IMR-90 (cell line): ENCODE data around the gene ARHGAP36. TPM values are rescaled to one million over a fixed set of nuclear protein-coding genes. Genes with fewer than 3 reads are reported as not detected.

Source experiments
- ATAC-seq: fragments of 200-7000 bp; cut with Tn5 transposase; 2 replicates; pipeline ENCODE4 v1.9.1; 2020; ENCODE audit warnings: low read depth, mild to moderate bottlenecking, moderate library complexity
- BruUV-seq: library from RNA; stranded (reverse); fragments of 400-500 nt; replicated peaks from 2 replicates; lab custom pipeline; 2021; lab: Mats Ljungman, UMichigan
- CTCF ChIA-PET: fragments of 300-600 bp; formaldehyde crosslinking; extraction: SDS; loops from one replicate; lab custom pipeline; 2021; ENCODE audit warnings: antibody characterized with exemption; lab: Yijun Ruan, JAX
- POLR2A ChIA-PET: fragments of 300-600 bp; sonication (Branson Sonifier 250); formaldehyde crosslinking; loops from one replicate; lab custom pipeline; 2022; ENCODE audit warnings: antibody characterized with exemption; ENCODE audit not compliant: unreplicated experiment; lab: Charles Lee
- DNase-seq: peaks from one replicate; pipeline ENCODE4 v3.0.0; 2013
- H2AFZ ChIP-seq: replicated peaks from 2 replicates; pipeline ENCODE3; 2013; ENCODE audit warnings: low read length, mild to moderate bottlenecking; ENCODE audit not compliant: poor library complexity
- H2AK5ac ChIP-seq: 2 replicates; pipeline ENCODE4 v1.6.1; 2013; ENCODE audit warnings: low read depth, low read length, inconsistent platforms
- H2AK9ac ChIP-seq: replicated peaks from 2 replicates; pipeline ENCODE3; 2013; ENCODE audit warnings: mild to moderate bottlenecking, low read depth, low read length, moderate library complexity; ENCODE audit not compliant: poor library complexity
- H2BK120ac ChIP-seq: 2 replicates; pipeline ENCODE4 v1.6.1; 2013; ENCODE audit warnings: low read depth, low read length, inconsistent platforms
- H2BK15ac ChIP-seq: 3 replicates; pipeline ENCODE4 v1.6.1; 2013; ENCODE audit warnings: low read depth, low read length, inconsistent platforms
- H2BK20ac ChIP-seq: 2 replicates; pipeline ENCODE4 v1.6.1; 2013; ENCODE audit warnings: low read depth, mild to moderate bottlenecking, inconsistent platforms, low read length, moderate library complexity
- H2BK5ac ChIP-seq: 2 replicates; pipeline ENCODE4 v1.6.1; 2013; ENCODE audit warnings: mild to moderate bottlenecking, low read depth, low read length, inconsistent platforms; ENCODE audit not compliant: poor library complexity, severe bottlenecking
- H3K14ac ChIP-seq: replicated peaks from 2 replicates; pipeline ENCODE4 v1.6.1; 2013; ENCODE audit warnings: low read depth, low read length, inconsistent platforms
- H3K18ac ChIP-seq: 2 replicates; pipeline ENCODE4 v1.6.1; 2013; ENCODE audit warnings: low read depth, low read length, control low read depth
- H3K23ac ChIP-seq: 2 replicates; pipeline ENCODE4 v1.6.1; 2013; ENCODE audit warnings: low read depth, low read length, inconsistent platforms
- H3K27ac ChIP-seq: 2 replicates; pipeline ENCODE4 v1.5.1; 2013; ENCODE audit warnings: mild to moderate bottlenecking, control low read depth, low read length; ENCODE audit not compliant: insufficient read depth
- H3K27me3 ChIP-seq: 2 replicates; pipeline ENCODE4 v1.6.1; 2013; ENCODE audit warnings: low read length; ENCODE audit not compliant: control insufficient read depth, insufficient read depth
- H3K36me3 ChIP-seq: 2 replicates; pipeline ENCODE4 v1.6.1; 2013; ENCODE audit warnings: low read length, mixed read lengths; ENCODE audit not compliant: control insufficient read depth, insufficient read depth
- H3K4ac ChIP-seq: 2 replicates; pipeline ENCODE4 v1.6.1; 2013; ENCODE audit warnings: low read depth, low read length, inconsistent platforms
- H3K4me1 ChIP-seq: 2 replicates; pipeline ENCODE4 v1.6.1; 2013; ENCODE audit warnings: low read length, mixed read lengths; ENCODE audit not compliant: control insufficient read depth, insufficient read depth
- H3K4me2 ChIP-seq: 2 replicates; pipeline ENCODE4 v1.6.1; 2013; ENCODE audit warnings: low read depth, mild to moderate bottlenecking, control low read depth, low read length, moderate library complexity
- H3K4me3 ChIP-seq: 2 replicates; pipeline ENCODE4 v1.5.1; 2013; ENCODE audit warnings: low read depth, mild to moderate bottlenecking, control low read depth, low read length, moderate library complexity; ENCODE audit not compliant: insufficient read depth
- H3K56ac ChIP-seq: 2 replicates; pipeline ENCODE4 v1.6.1; 2013; ENCODE audit warnings: low read length, inconsistent platforms; ENCODE audit not compliant: insufficient read depth; ENCODE audit errors: extremely low read depth
- H3K79me1 ChIP-seq, 2 experiments: 2 replicates each; pipeline ENCODE4 v1.6.1; 2013; ENCODE audit warnings: low read length in 2 of 2, inconsistent platforms in 1 of 2, low read depth in 1 of 2
- H3K9ac ChIP-seq: 2 replicates; pipeline ENCODE4 v1.6.1; 2013; ENCODE audit warnings: low read depth, low read length, control low read depth
- H3K9me1 ChIP-seq: 2 replicates; pipeline ENCODE4 v1.6.1; 2013; ENCODE audit warnings: low read length, inconsistent platforms; ENCODE audit not compliant: insufficient read depth
- H3K9me3 ChIP-seq: 2 replicates; pipeline ENCODE4 v1.6.1; 2013; ENCODE audit warnings: low read length; ENCODE audit not compliant: control insufficient read depth, insufficient read depth
- H4K20me1 ChIP-seq: 2 replicates; pipeline ENCODE4 v1.6.1; 2013; ENCODE audit warnings: low read length, inconsistent platforms; ENCODE audit not compliant: insufficient read depth
- H4K5ac ChIP-seq: 2 replicates; pipeline ENCODE4 v1.6.1; 2013; ENCODE audit warnings: mild to moderate bottlenecking, low read depth, low read length, control low read depth
- H4K8ac ChIP-seq, 2 experiments: 2 replicates each; pipeline ENCODE4 v1.6.1; 2013; ENCODE audit warnings: low read depth in 2 of 2, low read length in 2 of 2, control low read depth in 1 of 2, inconsistent platforms in 1 of 2
- H4K91ac ChIP-seq: 2 replicates; pipeline ENCODE4 v1.6.1; 2013; ENCODE audit warnings: low read depth, low read length, inconsistent platforms; ENCODE audit not compliant: insufficient read depth
- BHLHE40 ChIP-seq: fragments of 150-350 bp; IDR thresholded peaks from 2 replicates; pipeline ENCODE4 v1.6.1; 2016; ENCODE audit warnings: mild to moderate bottlenecking, low read depth, low read length
- CHD1 ChIP-seq: IDR thresholded peaks from 2 replicates; pipeline ENCODE4 v1.6.1; 2012; ENCODE audit warnings: low read depth, low read length, improper control_type of control experiment
- FOS ChIP-seq: fragments of 150-350 bp; IDR thresholded peaks from 2 replicates; pipeline ENCODE4 v1.6.1; 2016; ENCODE audit warnings: low read depth, low read length
- MAFK ChIP-seq: IDR thresholded peaks from 2 replicates; pipeline ENCODE4 v1.6.1; 2012; ENCODE audit warnings: low read depth, low read length, improper control_type of control experiment
- MAZ ChIP-seq: IDR thresholded peaks from 2 replicates; pipeline ENCODE4 v1.6.1; 2012; ENCODE audit warnings: low read depth, mild to moderate bottlenecking, low read length, improper control_type of control experiment, moderate library complexity, borderline replicate concordance
- NFE2L2 ChIP-seq: fragments of 150-350 bp; IDR thresholded peaks from 2 replicates; pipeline ENCODE4 v1.6.1; 2016; ENCODE audit warnings: low read depth, mild to moderate bottlenecking, low read length
- POLR2A ChIP-seq: IDR thresholded peaks from 2 replicates; pipeline ENCODE4 v1.6.1; 2012; ENCODE audit warnings: mild to moderate bottlenecking, low read depth, low read length
- RAD21 ChIP-seq: IDR thresholded peaks from 2 replicates; pipeline ENCODE4 v1.6.1; 2012; ENCODE audit warnings: low read length, improper control_type of control experiment
- RCOR1 ChIP-seq: IDR thresholded peaks from 2 replicates; pipeline ENCODE4 v1.6.1; 2012; ENCODE audit warnings: mild to moderate bottlenecking, low read length, improper control_type of control experiment; ENCODE audit not compliant: insufficient replicate concordance
- RFX5 ChIP-seq: IDR thresholded peaks from 2 replicates; pipeline ENCODE4 v1.8.0; 2012; ENCODE audit warnings: low read depth, mild to moderate bottlenecking, low read length, moderate library complexity
- SMC3 ChIP-seq: fragments of 150-350 bp; IDR thresholded peaks from 2 replicates; pipeline ENCODE4 v1.6.1; 2016; ENCODE audit warnings: low read depth, mild to moderate bottlenecking, antibody characterized with exemption, low read length, moderate library complexity
- WGBS, 2 experiments: methylation state at CpG; one replicate each; pipeline versions ENCODE4 v1.1.5 to v1.1.7; 2013; ENCODE audit warnings: missing lambda C conversion rate in 2 of 2; ENCODE audit not compliant: insufficient read length in 1 of 2; ENCODE audit errors: extremely low coverage in 2 of 2; 5-methylcytosine and 5-hydroxymethylcytosine counted together
- dilution Hi-C: fragments of 300-500 bp; cut with HindIII; formaldehyde crosslinking; loops from one replicate; pipeline ENCODE4 v1.14.3; 2018; ENCODE audit warnings: low sequenced_read_pairs; ENCODE audit not compliant: unreplicated experiment
- in situ Hi-C: fragments of 300-500 bp; cut with MboI; formaldehyde crosslinking; loops from 3 replicates; pipeline ENCODE4 v1.14.3; 2019; ENCODE audit warnings: low sequenced_read_pairs, inconsistent platforms, mixed read lengths
- intact Hi-C: fragments of 100-400 bp; cut with micrococcal nuclease; formaldehyde crosslinking; loops from 2 replicates; pipeline ENCODE4 v1.10.0; 2022
- polyA plus RNA-seq, 3 experiments: library from polyadenylated mRNA; depleted of rRNA; stranded (reverse); fragments of >200 nt; gene quantifications; 2 replicates each; pipeline ENCODE4 v1.2.3, GENCODE V29; 2012; ENCODE audit warnings: low replicate concordance in 1 of 3
- total RNA-seq: library from RNA; depleted of rRNA; stranded (reverse); fragments of >200 nt; gene quantifications from 2 replicates; pipeline ENCODE4 v1.2.3, GENCODE V29; 2012
- TF ChIP-seq, protein P1 (sequence below): conservative IDR thresholded peaks from 2 replicates; pipeline ENCODE4 v1.5.1; 2012; ENCODE audit warnings: mild to moderate bottlenecking, low read depth, low read length, improper control_type of control experiment

The ARHGAP36 gene
- total and polyA plus RNA-seq, 2 of the 4 experiments (the other 2 are of a cell fraction), result not detected

DNA sequence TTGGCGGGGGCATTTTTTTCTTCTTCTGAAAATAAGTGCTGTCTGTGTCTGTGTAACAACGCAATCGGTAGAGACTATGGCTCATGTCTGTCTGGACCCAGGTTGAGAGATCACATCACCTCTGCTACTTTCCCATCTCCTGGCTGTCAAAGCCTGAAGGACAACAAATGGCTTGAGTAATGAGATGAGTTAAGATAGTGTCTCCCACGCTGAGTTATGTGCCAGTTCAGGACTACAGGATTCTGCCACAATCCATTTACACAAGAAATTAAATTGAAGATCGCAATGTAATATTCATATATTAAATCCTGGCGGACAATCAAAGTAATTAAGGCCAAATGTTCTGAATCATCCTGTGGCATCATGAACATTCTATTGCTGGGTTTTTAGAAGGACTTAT is 16.5 kb upstream of the ARHGAP36 start:
- Histone ChIP-seq H3K4me1 (no peaks in the 10 kb centered on the region), H3K9me1 (no peaks in the 10 kb centered on the region), H3K27me3 (peaks cover 8% of the 10 kb centered on the region), H2BK5ac (no peak overlapping the region), H3K4ac (no peak overlapping the region), H4K20me1 (no peaks in the 10 kb centered on the region), H3K4me2 (no peak overlapping the region), H3K9me3 (no peaks in the 10 kb centered on the region), H2BK15ac (no peak overlapping the region), H3K18ac (no peak overlapping the region), H4K8ac (no peak overlapping the region), H3K23ac (no peak overlapping the region), H2BK20ac (no peak overlapping the region), H4K91ac (no peak overlapping the region), H4K5ac (no peak overlapping the region), H3K27ac (no peak overlapping the region), H3K79me1 (no peaks in the 10 kb centered on the region), H3K9ac (no peak overlapping the region), H3K4me3 (no peak overlapping the region), H2AK9ac (no peak overlapping the region), H3K36me3 (no peaks in the 10 kb centered on the region), H3K56ac (no peak overlapping the region), H3K14ac (no peak overlapping the region), H2AK5ac (no peak overlapping the region), H2BK120ac (no peak overlapping the region), H2AFZ (no peak overlapping the region)
- in situ Hi-C loops, result no loop called here
- ChIA-PET CTCF (no interaction called here), POLR2A (no interaction called here)
- dilution Hi-C loops, result no loop called here
- BruUV-seq, result no TSS peak
- intact Hi-C loops, result no loop called here
- ATAC-seq, result no peak
- TF ChIP-seq POLR2A (no peak), RCOR1 (no peak), SMC3 (no peak), RAD21 (no peak), MAZ (no peak), MAFK (no peak), NFE2L2 (no peak), RFX5 (no peak), BHLHE40 (no peak), CHD1 (no peak), FOS (no peak)
- TF ChIP-seq, protein P1, sequence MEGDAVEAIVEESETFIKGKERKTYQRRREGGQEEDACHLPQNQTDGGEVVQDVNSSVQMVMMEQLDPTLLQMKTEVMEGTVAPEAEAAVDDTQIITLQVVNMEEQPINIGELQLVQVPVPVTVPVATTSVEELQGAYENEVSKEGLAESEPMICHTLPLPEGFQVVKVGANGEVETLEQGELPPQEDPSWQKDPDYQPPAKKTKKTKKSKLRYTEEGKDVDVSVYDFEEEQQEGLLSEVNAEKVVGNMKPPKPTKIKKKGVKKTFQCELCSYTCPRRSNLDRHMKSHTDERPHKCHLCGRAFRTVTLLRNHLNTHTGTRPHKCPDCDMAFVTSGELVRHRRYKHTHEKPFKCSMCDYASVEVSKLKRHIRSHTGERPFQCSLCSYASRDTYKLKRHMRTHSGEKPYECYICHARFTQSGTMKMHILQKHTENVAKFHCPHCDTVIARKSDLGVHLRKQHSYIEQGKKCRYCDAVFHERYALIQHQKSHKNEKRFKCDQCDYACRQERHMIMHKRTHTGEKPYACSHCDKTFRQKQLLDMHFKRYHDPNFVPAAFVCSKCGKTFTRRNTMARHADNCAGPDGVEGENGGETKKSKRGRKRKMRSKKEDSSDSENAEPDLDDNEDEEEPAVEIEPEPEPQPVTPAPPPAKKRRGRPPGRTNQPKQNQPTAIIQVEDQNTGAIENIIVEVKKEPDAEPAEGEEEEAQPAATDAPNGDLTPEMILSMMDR, result no peak
- no peak for DNase-seq
- no CpG with 5 or more reads among the region's 6 CpGs for WGBS, 2 experiments
